Karpas-422 (cell line): ENCODE measurements around the gene CCDC33. TPM values are rescaled to one million over a fixed set of nuclear protein-coding genes. Genes with fewer than 3 reads are reported as not detected.

Experiments
- DNase-seq: peaks from one replicate; pipeline ENCODE4 v3.0.0-alpha.2; 2015
- H2AFZ ChIP-seq: fragments of 200-600 bp; sonication (generic); 2 replicates; pipeline ENCODE4 v1.6.1; 2014; ENCODE audit warnings: antibody characterized with exemption, low read length, mixed read lengths
- H3K27ac ChIP-seq: fragments of 200-600 bp; sonication (generic); 2 replicates; pipeline ENCODE4 v1.5.1; 2014; ENCODE audit warnings: mild to moderate bottlenecking, low read length, moderate library complexity
- H3K27me3 ChIP-seq: fragments of 200-600 bp; sonication (generic); 2 replicates; pipeline ENCODE4 v1.6.1; 2014; ENCODE audit warnings: low read length, mixed read lengths
- H3K36me3 ChIP-seq: fragments of 200-600 bp; sonication (generic); 2 replicates; pipeline ENCODE4 v1.6.1; 2014; ENCODE audit warnings: low read length, mixed read lengths; ENCODE audit not compliant: insufficient read depth
- H3K4me1 ChIP-seq: fragments of 200-600 bp; sonication (generic); 2 replicates; pipeline ENCODE4 v1.6.1; 2014; ENCODE audit warnings: mild to moderate bottlenecking, low read length, mixed read lengths
- H3K4me2 ChIP-seq: fragments of 200-600 bp; sonication (generic); 2 replicates; pipeline ENCODE4 v1.6.1; 2014; ENCODE audit warnings: low read length, low read depth, mild to moderate bottlenecking; ENCODE audit not compliant: poor library complexity, severe bottlenecking
- H3K4me3 ChIP-seq: fragments of 200-600 bp; sonication (generic); 2 replicates; pipeline ENCODE4 v1.5.1; 2014; ENCODE audit warnings: mild to moderate bottlenecking, antibody characterized with exemption, low read length, mixed read lengths
- H3K79me2 ChIP-seq: fragments of 200-600 bp; sonication (generic); 2 replicates; pipeline ENCODE4 v1.6.1; 2014; ENCODE audit warnings: mild to moderate bottlenecking, low read length, mixed read lengths
- H3K9ac ChIP-seq: fragments of 200-600 bp; sonication (generic); 2 replicates; pipeline ENCODE4 v1.6.0; 2014; ENCODE audit warnings: low read length
- H3K9me2 ChIP-seq: fragments of 200-600 bp; sonication (generic), shearing (Covaris generic); replicated peaks from 2 replicates; pipeline ENCODE4 v1.6.0; 2014; ENCODE audit warnings: mild to moderate bottlenecking, low read length, moderate library complexity; ENCODE audit not compliant: insufficient read depth
- H3K9me3 ChIP-seq: fragments of 300-700, 200-600 bp; sonication (generic); 2 replicates; pipeline ENCODE4 v1.6.1; 2014; ENCODE audit warnings: low read length, mixed read lengths
- H4K20me1 ChIP-seq: fragments of 200-600 bp; sonication (generic); 2 replicates; pipeline ENCODE4 v1.6.1; 2014; ENCODE audit warnings: mild to moderate bottlenecking, antibody characterized with exemption, low read length, low read depth; ENCODE audit not compliant: insufficient read depth
- total RNA-seq: library from RNA; depleted of rRNA; stranded (reverse); fragments of >200 nt; shearing (Covaris generic); gene quantifications from 2 replicates; pipeline ENCODE4 v1.2.3, GENCODE V29; 2014; ENCODE audit warnings: low replicate concordance

Gene CCDC33
- total RNA-seq, 1 experiment from 2014 or later, result not detected

DNA sequence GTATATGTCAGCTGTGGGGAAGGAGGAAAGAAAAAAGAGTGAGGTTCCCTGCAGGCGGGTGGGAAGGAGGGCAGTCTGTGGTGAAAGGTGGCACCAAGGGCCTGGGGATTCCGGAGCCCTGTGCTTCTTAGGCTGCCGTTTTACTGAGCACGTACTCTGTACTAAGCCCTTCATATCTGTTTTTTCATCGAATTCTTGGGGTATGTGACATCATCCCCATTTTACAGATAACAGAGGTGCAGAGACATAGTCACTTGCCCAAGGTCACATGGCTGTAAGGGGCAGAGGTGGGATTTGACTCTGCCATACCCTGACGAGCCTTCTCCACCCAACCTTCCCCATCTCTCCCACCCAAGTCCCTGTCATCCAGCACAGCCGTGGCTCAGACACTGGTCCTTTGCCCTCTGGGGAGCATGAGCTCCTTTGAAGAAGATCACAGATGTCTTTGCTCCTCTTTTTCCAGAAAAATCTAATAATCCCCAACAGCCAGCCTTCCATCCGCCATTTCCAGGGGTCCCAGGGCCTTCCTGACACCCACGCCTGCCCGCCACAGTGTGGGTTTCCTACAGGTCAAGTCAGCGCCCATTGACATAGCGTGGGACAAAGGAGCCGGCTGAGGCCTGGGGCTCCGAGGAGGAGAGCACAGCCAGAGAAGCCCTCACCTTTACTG lies 107.1 kb downstream of the CCDC33 start:
- H3K4me3 ChIP-seq, result no peak overlapping the region
- no peaks in the 10 kb centered on the region for H3K36me3 ChIP-seq
- H2AFZ ChIP-seq, result no peak overlapping the region
- no peaks in the 10 kb centered on the region for H3K27me3 ChIP-seq
- no peak overlapping the region for H3K27ac ChIP-seq
- no peaks in the 10 kb centered on the region for H3K4me1 ChIP-seq
- no peak for DNase-seq
- H3K4me2 ChIP-seq, result no peak overlapping the region
- no peak overlapping the region for H3K9ac ChIP-seq
- no peaks in the 10 kb centered on the region for H3K79me2 ChIP-seq
- H3K9me3 ChIP-seq, result no peaks in the 10 kb centered on the region
- H4K20me1 ChIP-seq, result no peaks in the 10 kb centered on the region
- H3K9me2 ChIP-seq, result no peaks in the 10 kb centered on the region

DNA sequence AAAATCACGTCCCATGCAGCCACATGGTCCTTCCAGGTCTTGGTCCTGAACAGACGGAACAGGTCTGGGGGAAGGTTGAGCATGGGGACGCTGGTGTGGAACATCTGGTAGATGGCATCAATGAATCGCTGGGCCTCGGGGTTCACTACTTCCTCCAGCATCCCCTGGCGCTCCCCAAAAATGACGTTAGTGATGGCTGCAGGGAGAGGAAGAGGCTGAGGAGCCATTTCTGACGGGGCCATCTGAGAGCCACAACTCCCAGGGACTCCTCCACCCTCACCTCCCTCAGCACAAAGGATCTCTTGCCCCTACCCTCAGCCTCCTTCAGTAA lies 107.6 kb downstream of the CCDC33 start:
- Histone ChIP-seq H3K79me2 (no peaks in the 10 kb centered on the region), H2AFZ (no peak overlapping the region), H3K9me2 (no peaks in the 10 kb centered on the region), H3K27me3 (no peaks in the 10 kb centered on the region), H4K20me1 (no peaks in the 10 kb centered on the region), H3K4me2 (no peak overlapping the region), H3K4me1 (no peaks in the 10 kb centered on the region), H3K27ac (no peak overlapping the region), H3K4me3 (no peak overlapping the region), H3K9me3 (no peaks in the 10 kb centered on the region), H3K9ac (no peak overlapping the region), H3K36me3 (no peaks in the 10 kb centered on the region)
- no peak for DNase-seq

DNA sequence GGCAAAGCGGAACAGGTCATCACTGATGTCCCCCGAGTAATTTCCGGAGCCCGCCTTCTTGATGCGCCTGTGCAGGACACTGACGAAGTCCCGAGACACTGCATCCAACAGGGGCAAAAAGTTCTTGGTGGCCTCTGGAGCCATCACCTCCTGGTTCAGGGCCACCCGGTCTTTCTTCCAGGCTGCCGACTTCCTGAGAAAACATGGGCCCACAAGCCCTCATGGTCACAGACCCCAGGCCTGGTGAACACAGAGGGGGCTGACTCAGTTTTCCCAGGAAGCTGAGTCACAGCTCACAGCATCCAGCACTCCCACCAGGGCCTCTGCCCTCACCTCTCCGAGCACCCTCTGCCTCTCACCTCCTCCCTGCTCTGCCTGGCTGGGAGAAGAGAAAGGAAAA lies 108.9 kb downstream of the CCDC33 start:
- Histone ChIP-seq H3K27me3 (no peaks in the 10 kb centered on the region), H3K79me2 (no peaks in the 10 kb centered on the region), H3K9me2 (no peaks in the 10 kb centered on the region), H3K4me2 (no peak overlapping the region), H3K9ac (no peak overlapping the region), H3K4me1 (no peaks in the 10 kb centered on the region), H3K27ac (no peak overlapping the region), H3K36me3 (no peaks in the 10 kb centered on the region), H3K4me3 (no peak overlapping the region), H3K9me3 (no peaks in the 10 kb centered on the region), H2AFZ (no peak overlapping the region), H4K20me1 (no peaks in the 10 kb centered on the region)
- DNase-seq, result no peak

DNA sequence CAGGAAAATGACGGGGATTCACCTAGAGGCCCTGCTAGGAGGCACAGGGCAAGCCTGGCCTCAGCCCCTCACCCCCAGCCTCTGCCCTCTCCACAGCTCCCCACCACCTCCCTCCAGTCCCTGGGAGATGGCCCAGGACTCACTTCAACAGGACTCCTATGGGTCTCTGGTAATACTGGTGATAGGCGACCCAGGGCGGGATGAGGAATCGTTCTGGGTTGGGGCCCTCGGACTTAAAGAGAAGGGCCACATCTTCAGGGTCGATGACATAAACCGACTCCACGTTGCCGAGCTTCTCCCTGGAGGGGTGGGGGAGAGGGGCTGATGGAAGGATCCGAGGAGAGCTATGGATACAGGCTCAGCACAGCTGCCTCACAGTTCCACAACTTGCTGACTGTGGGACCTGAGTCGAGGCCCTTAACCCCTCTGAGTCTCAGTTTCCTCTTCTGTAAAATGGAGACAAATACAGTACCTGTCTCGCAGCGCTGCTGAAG lies 111.7 kb downstream of the CCDC33 start:
- H3K9ac ChIP-seq, result no peak overlapping the region
- H3K9me2 ChIP-seq, result no peaks in the 10 kb centered on the region
- no peak overlapping the region for H3K4me2 ChIP-seq
- no peaks in the 10 kb centered on the region for H3K4me1 ChIP-seq
- H3K36me3 ChIP-seq, result no peaks in the 10 kb centered on the region
- H4K20me1 ChIP-seq, result no peaks in the 10 kb centered on the region
- DNase-seq, result no peak
- H3K27me3 ChIP-seq, result no peaks in the 10 kb centered on the region
- no peak overlapping the region for H3K4me3 ChIP-seq
- no peak overlapping the region for H2AFZ ChIP-seq
- H3K27ac ChIP-seq, result no peak overlapping the region
- no peaks in the 10 kb centered on the region for H3K79me2 ChIP-seq
- no peaks in the 10 kb centered on the region for H3K9me3 ChIP-seq

DNA sequence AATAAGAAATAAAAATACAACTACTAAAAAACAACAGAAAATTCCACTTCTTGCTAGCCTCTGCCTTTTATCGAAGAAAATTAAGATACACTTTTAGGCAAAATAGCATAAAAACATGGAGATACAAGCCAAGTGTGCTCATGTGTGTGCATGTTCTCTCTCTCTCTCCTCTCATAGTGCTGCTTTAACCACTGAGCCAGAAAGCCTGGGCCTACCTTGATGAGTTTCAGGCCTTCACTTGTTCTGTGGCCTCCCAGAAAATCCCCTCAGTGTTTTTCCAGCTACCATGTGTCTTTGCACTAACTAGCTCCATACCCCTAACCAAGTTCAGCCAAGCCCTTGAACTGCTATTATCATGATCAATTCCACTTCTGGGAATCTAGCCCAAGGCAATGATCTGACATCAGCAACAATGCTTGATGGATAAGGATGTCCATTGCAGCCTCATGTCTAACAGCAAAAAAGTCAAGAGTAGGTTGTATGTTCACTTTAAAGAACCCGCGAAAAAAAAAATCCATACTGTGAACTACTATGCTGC lies 113.2 kb downstream of the CCDC33 start:
- Histone ChIP-seq H3K9me3 (no peaks in the 10 kb centered on the region), H3K27me3 (no peaks in the 10 kb centered on the region), H3K79me2 (no peaks in the 10 kb centered on the region), H3K4me3 (no peak overlapping the region), H3K4me1 (no peaks in the 10 kb centered on the region), H4K20me1 (no peaks in the 10 kb centered on the region), H2AFZ (no peak overlapping the region), H3K4me2 (no peak overlapping the region), H3K36me3 (no peaks in the 10 kb centered on the region), H3K9ac (no peak overlapping the region), H3K27ac (no peak overlapping the region), H3K9me2 (no peaks in the 10 kb centered on the region)
- no peak for DNase-seq

DNA sequence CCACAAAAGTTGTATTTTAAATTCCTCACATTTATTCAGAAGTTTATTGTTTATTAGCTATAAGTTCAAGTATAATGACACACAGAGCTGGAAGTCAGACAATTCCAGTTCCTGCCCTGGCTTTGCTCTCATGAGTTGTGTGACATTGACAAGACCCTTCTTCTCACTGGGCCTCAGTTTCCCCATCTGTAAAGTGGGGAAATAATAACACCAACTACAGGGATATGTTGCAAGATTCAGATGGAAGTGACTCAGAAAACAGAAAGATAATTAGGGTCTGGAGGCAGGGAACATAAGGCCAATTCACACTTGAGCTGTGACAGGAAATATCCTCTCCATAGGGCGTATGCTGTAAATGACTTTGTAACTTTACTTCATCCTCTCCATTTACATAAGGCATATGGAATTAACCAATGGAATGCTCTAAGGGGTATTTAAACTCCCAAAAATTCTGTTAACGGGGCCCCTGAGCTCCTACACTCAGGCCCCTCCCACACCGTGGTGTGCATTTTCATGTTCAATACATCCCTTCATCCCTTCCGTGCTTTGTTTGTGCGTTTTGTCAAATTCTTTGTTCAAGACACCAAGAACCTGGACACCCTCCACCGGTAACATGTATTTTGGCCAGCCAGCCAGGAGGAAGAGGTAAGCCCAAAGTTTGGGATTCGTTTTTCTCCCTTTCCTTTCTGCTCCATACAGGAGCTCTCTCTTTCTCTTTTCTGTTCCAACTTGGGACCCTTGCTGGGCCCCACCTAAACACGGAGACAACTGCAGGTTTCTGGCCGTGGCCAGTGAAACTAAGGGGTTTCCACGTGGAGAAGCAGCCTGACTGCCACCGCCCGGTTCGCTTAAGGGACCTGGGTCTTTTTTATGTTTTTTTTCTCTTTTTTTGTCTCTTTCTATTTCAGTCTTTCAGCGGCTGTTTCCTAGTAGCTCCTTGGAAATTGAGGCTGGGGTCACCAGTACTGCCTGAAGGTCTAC lies 114.5 kb downstream of the CCDC33 start:
- H3K36me3 ChIP-seq, result no peaks in the 10 kb centered on the region
- no peaks in the 10 kb centered on the region for H3K9me2 ChIP-seq
- no peaks in the 10 kb centered on the region for H3K79me2 ChIP-seq
- H3K4me1 ChIP-seq, result no peaks in the 10 kb centered on the region
- no peak overlapping the region for H3K4me2 ChIP-seq
- H3K4me3 ChIP-seq, result no peak overlapping the region
- H4K20me1 ChIP-seq, result no peaks in the 10 kb centered on the region
- no peaks in the 10 kb centered on the region for H3K9me3 ChIP-seq
- H3K27ac ChIP-seq, result no peak overlapping the region
- H3K9ac ChIP-seq, result no peak overlapping the region
- no peaks in the 10 kb centered on the region for H3K27me3 ChIP-seq
- DNase-seq, result no peak
- no peak overlapping the region for H2AFZ ChIP-seq

DNA sequence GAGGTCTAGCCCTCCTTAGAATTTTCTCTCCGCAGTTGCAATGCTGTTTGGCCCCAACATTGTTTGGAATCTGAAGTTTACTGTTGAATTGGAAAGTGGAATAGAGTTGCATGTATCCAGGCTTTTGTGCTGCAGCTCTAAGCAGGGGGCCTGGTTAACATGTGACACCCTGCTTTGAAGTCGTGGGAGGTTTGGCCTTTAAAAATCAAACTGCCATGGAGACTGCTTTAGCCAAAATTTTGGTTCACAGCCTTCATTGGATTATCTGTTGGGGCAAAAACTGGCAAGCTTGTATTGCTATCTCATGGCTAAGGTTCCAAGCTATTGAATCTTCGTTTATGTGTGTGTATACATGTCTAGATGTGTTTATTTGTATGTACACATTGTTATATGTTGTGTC lies 115.5 kb downstream of the CCDC33 start:
- Histone ChIP-seq H3K4me2 (no peak overlapping the region), H3K27ac (no peak overlapping the region), H3K4me1 (no peaks in the 10 kb centered on the region), H3K9me3 (no peaks in the 10 kb centered on the region), H3K9ac (no peak overlapping the region), H3K4me3 (no peak overlapping the region), H3K9me2 (no peaks in the 10 kb centered on the region), H3K36me3 (no peaks in the 10 kb centered on the region), H3K79me2 (no peaks in the 10 kb centered on the region), H2AFZ (no peak overlapping the region), H4K20me1 (no peaks in the 10 kb centered on the region), H3K27me3 (no peaks in the 10 kb centered on the region)
- no peak for DNase-seq

DNA sequence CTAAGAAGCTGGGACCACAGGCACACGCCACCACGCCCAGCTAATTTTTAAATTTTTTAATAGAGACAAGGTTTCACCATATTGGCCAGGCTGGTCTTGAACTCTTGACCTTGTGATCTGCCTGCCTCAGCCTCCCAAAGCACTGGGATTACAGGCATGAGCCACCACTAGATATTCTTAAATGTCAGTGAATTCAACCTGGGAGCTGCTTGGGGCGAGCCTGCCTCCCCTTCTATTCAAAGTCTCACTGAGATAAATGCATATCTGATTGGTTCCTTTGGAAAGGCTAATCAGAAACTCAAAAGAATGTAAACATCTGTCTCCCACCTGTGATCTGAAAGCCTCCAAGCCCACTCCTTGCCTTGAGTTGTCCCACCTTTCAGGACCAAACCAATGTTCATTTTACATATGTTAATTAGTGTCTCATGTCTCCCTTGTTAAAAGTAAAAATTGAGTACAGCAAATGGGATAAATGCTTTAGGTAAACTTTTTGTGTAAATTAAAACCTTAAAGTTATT lies 116.3 kb downstream of the CCDC33 start:
- no peaks in the 10 kb centered on the region for H3K9me3 ChIP-seq
- no peak overlapping the region for H3K9ac ChIP-seq
- DNase-seq, result no peak
- H3K9me2 ChIP-seq, result no peaks in the 10 kb centered on the region
- H3K27me3 ChIP-seq, result no peaks in the 10 kb centered on the region
- H4K20me1 ChIP-seq, result no peaks in the 10 kb centered on the region
- no peaks in the 10 kb centered on the region for H3K36me3 ChIP-seq
- no peaks in the 10 kb centered on the region for H3K79me2 ChIP-seq
- no peak overlapping the region for H3K27ac ChIP-seq
- H3K4me1 ChIP-seq, result no peaks in the 10 kb centered on the region
- no peak overlapping the region for H2AFZ ChIP-seq
- H3K4me2 ChIP-seq, result no peak overlapping the region
- no peak overlapping the region for H3K4me3 ChIP-seq
